NCI-H226 (cell line): ENCODE results near the gene IGLL5.
"Not testable (repeated sequence)": the region's sequence is repeated elsewhere in the genome, so short reads cannot be mapped to it uniquely, and the experiment has no call there.

Experiments used
- DNase-seq: peaks from one replicate; pipeline ENCODE4 v3.0.0-alpha.2; 2015

The IGLL5 gene

DNA sequence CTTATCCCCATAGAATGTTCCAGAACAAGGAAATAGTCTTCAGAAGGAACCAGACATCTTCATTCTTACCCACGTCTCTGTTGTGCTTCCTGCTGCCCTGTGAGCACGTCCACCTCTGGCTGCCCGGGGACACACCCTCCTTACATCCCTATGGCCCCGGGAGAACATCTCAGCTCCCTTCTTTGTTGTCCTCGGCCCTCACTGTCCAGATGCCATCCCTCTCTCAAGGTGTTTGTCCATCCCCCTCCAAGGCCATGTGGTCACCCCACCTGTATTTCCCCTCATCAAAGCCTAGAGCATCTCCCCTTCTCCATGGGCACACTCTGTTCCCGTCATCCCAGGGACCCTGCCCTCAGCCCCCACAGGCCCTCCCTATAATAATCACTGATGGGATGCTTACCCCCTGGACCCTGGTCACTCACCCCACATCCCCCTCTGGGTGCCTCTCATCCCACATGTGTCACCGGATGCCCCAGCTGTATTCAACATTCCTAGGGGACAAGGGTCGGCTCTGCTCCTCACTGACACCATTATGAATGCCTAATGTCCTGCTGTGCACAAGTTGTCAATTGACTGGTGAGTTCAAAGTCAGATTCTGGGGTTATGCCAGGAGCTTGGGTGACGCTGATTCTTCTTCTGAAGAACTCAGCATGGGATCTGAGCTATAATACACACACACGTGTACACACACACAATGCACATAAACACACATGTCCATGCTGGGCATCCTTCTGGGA lies 28.8 kb downstream of the IGLL5 start:
- DNase-seq = no peak

GRCh38 chr22:22916952-22917290 lies 29.3 kb downstream of the IGLL5 start:
- no peak for DNase-seq

GRCh38 chr22:22917377-22917776 lies 29.8 kb downstream of the IGLL5 start:
- no peak for DNase-seq

GRCh38 chr22:22918297-22918965 lies 30.8 kb downstream of the IGLL5 start:
- DNase-seq = no peak

DNA sequence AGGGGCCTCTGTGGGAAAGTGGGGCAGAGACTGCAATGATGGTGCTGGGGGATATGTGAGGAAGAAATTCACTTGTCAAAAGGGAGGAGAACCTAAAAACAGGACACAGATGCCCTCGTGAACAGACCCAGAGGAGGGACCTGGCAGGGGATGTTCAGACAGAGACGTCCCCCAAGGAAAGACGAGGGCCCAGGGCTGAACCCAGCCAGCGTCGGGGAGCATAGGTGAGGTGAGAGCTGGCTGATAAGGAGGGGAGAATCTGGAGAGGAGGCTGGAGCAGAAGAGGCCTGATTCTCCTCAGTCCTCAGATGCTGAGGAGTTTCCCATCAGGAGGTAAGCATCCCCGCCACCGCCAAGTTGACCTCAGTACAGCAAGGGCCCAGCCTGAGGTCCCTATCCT lies 31.4 kb downstream of the IGLL5 start:
- DNase-seq = no peak

DNA sequence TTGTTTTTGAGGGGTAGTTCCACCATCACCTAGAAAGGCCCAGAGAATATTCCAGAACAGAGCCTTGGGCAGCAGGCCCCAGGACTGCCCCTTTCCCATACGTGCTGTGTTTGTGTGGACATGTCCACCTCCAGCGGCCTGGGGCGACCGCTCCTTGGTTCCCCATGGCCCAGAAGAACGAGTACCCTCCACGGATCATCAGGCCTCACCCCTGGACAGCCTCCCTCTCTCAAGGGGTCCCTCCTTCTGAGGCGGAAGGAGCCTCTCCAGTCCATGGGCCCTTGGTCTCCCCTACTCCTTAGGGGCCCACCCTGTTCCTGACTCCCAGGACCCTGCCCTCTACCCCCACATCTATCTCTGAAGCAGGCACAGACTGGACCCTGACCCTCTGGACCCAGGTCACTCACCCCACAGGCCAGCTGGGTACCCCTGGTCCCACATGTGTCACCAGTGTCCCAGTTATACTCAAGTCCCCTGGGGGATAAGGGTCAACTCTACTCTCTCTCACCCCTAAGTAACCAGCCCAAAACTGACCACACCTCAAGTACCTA lies 32.6 kb downstream of the IGLL5 start:
- no peak for DNase-seq

DNA sequence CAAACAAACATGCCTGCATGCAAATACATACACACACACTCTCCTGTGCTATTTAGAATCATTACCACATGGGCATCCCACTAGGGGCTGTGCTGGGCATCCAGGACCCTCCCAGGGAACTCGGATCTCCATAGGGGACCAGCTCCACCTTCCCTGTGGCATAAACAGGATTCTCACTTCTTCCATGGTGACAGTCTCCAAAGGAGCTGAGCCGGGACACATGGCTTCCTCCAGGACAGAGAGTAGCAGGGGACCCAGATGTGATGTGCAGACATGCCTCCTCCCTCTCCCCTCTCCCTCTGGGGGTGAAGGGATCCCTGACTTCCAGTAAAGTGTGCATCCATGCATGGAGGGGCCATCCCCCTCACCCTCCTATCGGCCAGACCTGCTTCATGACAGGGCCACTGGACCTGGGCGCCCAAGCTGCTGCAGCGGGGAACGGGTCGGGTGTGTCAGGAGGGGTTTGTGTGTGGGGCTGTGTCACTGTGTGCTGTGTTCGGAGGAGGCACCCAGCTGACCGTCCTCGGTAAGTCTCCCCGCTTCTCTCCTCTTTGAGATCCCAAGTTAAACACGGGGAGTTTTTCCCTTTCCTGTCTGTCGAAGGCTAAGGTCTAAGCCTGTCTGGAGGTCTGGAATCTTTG lies 33.4 kb downstream of the IGLL5 start:
- no peak for DNase-seq

DNA sequence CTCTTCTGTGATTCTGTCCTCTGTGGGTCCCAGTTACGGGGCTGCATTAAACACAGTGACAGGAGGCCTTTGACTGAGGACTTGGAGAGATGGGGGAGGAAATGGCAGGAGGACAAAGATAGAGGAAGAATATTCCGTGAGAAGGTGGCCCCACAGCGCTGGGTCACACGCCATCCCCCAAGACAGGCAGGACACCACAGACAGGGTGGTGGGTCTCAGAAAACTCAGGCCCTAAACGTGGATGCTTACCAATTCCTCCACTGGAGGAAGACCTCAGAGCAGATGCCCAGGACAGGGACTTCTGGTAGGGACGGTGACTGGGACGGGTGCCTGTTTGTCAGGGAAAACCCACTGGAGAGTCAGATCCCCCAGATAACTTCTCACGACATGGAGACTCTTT lies 34.0 kb downstream of the IGLL5 start:
- no peak for DNase-seq

DNA sequence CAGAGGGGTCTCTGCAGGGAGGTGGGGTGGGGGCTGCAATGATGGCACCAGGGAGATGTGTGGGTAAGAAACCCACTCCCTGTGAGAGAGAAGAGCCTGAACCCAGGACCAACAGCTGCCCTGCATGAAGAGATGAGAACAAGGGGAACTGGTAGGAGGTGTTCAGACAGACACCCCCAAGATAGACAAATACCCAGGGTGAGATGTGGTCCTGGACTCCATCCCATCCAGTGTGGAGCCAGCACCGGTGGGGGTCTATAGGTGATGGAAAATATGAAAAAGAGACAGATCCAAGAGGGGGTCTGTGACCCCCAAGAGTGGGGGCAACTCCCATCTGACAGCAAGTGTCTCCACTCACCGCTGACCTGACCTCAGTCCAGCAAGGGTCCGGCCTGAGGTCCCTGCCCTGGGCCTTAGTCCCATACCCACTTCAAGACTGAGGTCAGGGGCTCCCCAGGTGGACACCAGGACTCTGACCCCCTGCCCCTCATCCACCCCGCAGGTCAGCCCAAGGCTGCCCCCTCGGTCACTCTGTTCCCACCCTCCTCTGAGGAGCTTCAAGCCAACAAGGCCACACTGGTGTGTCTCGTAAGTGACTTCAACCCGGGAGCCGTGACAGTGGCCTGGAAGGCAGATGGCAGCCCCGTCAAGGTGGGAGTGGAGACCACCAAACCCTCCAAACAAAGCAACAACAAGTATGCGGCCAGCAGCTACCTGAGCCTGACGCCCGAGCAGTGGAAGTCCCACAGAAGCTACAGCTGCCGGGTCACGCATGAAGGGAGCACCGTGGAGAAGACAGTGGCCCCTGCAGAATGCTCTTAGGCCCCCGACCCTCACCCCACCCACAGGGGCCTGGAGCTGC lies 34.7 kb downstream of the IGLL5 start:
- DNase-seq = not testable (repeated sequence)

DNA sequence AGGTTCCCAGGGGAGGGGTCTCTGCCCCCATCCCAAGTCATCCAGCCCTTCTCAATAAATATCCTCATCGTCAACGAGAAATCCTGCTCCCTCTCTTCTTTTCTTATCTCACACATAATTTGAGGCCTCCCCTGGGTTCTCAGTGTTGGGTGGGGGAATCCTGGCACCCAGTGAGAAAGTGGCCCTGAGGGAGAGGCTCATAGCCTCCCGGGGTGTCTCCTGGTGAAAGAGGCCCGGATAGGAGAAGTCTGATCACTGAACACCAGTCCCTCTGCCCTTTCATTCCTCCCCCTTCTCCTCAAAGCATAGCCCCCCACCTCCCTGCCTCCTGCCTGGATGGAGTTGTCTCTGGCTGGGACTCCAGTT lies 35.3 kb downstream of the IGLL5 start:
- DNase-seq = no peak

GRCh38 chr22:22923379-22923778 lies 35.8 kb downstream of the IGLL5 start:
- no peak for DNase-seq

DNA sequence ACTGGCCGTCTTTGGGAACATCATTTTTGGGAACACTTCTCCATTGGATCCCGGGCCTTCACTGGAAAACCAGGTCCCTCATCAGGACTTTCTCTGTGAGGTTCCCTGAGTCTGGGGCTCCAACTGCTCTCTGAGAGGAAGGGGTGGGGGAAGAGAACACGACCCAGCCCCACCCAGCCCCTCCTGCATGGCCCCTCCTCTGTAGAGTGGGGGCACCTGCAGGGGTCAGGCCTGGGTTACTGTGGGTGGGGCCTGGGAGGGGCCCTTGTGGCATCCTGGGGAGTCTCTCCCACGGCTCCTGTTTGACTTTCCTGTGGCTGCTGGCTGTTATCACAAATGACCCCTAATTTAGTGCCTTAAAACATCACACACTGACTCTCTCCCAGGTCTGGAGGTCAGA lies 36.3 kb downstream of the IGLL5 start:
- DNase-seq = no peak

- no peak for DNase-seq
These were observed 36.9 kb downstream of the IGLL5 start for GRCh38 chr22:22924369-22925145.

- DNase-seq = no peak
These were observed 37.7 kb downstream of the IGLL5 start for GRCh38 chr22:22925146-22925804.

GRCh38 chr22:22925805-22926369 lies 38.3 kb downstream of the IGLL5 start:
- DNase-seq = no peak

DNA sequence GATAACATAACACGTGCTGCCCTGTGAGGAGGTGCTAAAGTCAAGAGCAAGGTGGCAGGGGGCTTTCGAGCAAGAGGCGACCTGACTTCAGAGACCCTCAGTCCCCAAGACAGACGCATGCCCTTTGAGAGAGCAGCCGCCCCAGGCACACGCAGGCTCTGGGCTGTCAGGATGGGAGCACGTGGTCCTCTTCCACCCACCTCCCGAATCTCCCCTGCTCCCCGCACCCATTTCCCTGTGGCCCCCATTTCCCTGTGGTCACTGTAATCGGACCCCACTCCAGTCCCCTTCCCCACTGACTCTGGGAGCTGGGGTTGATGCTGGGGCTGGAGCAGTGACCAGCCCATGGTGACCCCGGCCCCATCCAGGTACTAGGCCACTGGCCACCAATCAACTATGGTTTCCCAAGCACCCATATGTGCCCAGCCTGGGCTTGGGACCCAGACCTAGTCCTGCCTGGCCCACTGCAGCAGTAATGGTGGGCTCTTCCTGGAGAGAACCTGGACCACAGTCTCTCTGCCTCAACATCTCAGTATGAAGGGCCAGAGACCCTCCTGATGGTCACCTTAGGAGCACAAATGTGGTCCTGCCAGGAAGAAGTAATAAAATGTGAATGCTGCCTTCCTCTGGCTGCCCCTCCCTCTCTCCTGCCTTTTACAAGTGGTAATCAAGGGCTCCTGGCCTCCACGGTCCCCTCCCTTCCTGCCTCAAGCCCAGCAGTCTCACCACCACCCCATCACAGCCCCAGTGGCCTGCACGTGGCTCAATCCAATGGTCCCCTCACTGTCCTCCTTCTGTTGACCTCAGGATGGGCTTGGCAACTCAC lies 39.0 kb downstream of the IGLL5 start:
- DNase-seq = no peak

DNA sequence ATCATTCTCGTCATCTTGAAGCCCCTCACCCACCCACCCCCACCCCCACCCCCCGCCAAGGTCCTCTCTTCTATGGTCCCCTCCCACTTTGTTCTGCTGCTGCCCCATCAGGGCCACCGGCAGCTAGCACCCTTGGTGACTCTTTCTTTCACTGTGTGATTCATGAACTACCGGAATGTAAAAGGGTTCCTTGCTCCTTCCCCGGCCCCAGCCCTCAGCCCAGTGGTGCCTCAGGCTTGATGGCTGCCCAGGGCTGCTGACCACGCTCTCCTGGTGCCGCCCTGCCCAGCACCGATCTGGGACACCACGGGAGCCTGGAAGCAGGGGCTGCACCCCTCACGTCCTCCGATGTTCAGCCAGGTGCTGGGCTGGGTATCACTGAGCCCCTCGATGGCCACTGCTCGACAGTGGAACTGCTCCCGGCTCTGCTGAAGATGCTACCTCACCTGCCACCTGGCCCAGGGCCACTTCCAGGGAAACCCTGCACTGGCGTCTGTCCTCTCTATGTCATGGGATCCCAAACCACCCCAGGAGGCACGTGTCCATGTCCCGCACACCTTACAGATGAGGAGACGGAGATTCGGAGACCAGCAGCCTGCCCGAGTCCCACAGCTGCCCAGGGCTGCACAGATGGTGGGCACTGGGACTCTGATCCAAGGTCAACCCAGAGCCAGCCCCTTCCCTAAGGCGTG lies 39.7 kb downstream of the IGLL5 start:
- DNase-seq = no peak

GRCh38 chr22:22927888-22928665 lies 40.5 kb downstream of the IGLL5 start:
- no peak for DNase-seq
